MM.1S (cell line): Measurements from ENCODE around the gene CELF2.

ENCODE experiments used
- DNase-seq: peaks from one replicate; pipeline ENCODE4 v3.0.0-alpha.2; 2015
- H2AFZ ChIP-seq: fragments of 300-600 bp; sonication (generic); 2 replicates; pipeline ENCODE4 v1.6.0; 2016; ENCODE audit warnings: antibody characterized with exemption, low read length
- H3F3A ChIP-seq: fragments of 300-600 bp; sonication (generic); 2 replicates; pipeline ENCODE4 v1.6.1; 2016; ENCODE audit warnings: mild to moderate bottlenecking, antibody characterized with exemption, low read length, moderate library complexity, mixed read lengths; ENCODE audit not compliant: insufficient read depth
- H3K27ac ChIP-seq: fragments of 300-600 bp; sonication (generic); 2 replicates; pipeline ENCODE4 v1.5.1; 2016; ENCODE audit warnings: mild to moderate bottlenecking, low read length
- H3K27me3 ChIP-seq: fragments of 300-600 bp; sonication (generic); replicated peaks from 2 replicates; pipeline ENCODE4 v1.6.0; 2016; ENCODE audit warnings: low read length; ENCODE audit not compliant: insufficient read depth
- H3K36me3 ChIP-seq: fragments of 300-600 bp; sonication (generic); replicated peaks from 2 replicates; pipeline ENCODE4 v1.6.1; 2016; ENCODE audit warnings: mild to moderate bottlenecking, low read length, mixed read lengths; ENCODE audit not compliant: insufficient read depth
- H3K4me1 ChIP-seq: fragments of 300-600 bp; sonication (generic); 2 replicates; pipeline ENCODE4 v1.6.1; 2016; ENCODE audit warnings: low read length, mixed read lengths
- H3K4me2 ChIP-seq: fragments of 300-600 bp; sonication (generic); 2 replicates; pipeline ENCODE4 v1.6.0; 2016; ENCODE audit warnings: low read depth, low read length
- H3K4me3 ChIP-seq: fragments of 300-600 bp; sonication (generic); 2 replicates; pipeline ENCODE4 v1.5.1; 2016; ENCODE audit warnings: low read length, mixed read lengths
- H3K79me2 ChIP-seq: fragments of 300-600 bp; sonication (generic); 2 replicates; pipeline ENCODE4 v1.6.1; 2016; ENCODE audit warnings: mixed run types, low read length, mixed read lengths
- H3K9ac ChIP-seq: fragments of 300-600 bp; sonication (generic); 2 replicates; pipeline ENCODE4 v1.6.1; 2016; ENCODE audit warnings: low read length, mixed read lengths
- H3K9me2 ChIP-seq: fragments of 300-600 bp; sonication (generic); replicated peaks from 2 replicates; pipeline ENCODE4 v1.6.1; 2016; ENCODE audit warnings: mild to moderate bottlenecking, low read length, mixed read lengths; ENCODE audit not compliant: insufficient read depth
- H3K9me3 ChIP-seq: fragments of 300-600 bp; sonication (generic); replicated peaks from 2 replicates; pipeline ENCODE4 v1.6.1; 2016; ENCODE audit warnings: mild to moderate bottlenecking, low read length, mixed read lengths; ENCODE audit not compliant: insufficient read depth
- H4K20me1 ChIP-seq: fragments of 300-600 bp; sonication (generic); 2 replicates; pipeline ENCODE4 v1.6.1; 2016; ENCODE audit warnings: mild to moderate bottlenecking, low read length, moderate library complexity, mixed read lengths; ENCODE audit not compliant: insufficient read depth
- EZH2 ChIP-seq: fragments of 300-600 bp; sonication (generic); optimal IDR thresholded peaks from 2 replicates; pipeline ENCODE3; 2017; ENCODE audit warnings: low read depth, mild to moderate bottlenecking, antibody characterized with exemption, low read length, mixed read lengths
- EZH2phosphoT487 ChIP-seq: fragments of 300-600 bp; sonication (generic); IDR thresholded peaks from 2 replicates; pipeline ENCODE4 v1.6.1; 2018; ENCODE audit warnings: antibody characterized with exemption, low read length
- TF ChIP-seq, protein P1 (sequence below): fragments of 300-600 bp; sonication (generic); IDR thresholded peaks from 2 replicates; pipeline ENCODE4 v1.5.1; 2016; ENCODE audit warnings: antibody characterized with exemption, low read length, mixed read lengths

The CELF2 gene

DNA sequence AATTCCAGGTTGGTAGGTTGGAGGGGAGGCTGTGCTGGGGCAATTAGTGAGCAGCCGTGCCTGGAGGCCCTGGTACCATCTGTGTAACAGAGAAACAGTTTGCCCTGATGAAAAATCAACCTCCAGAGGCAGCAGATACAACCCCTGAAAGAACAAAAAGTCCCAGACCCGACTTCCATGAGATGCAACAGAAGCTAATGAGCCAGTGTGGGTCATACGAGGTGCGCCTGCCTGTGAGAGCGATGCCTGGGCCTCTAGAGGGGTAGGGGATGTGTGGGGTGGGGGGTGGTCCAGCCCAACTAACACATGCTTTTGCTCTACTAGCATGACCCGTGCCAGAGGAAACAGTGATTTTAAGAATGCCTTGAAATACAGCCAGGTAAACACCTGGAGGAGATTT is 39.3 kb downstream of the CELF2 start:
- no peak overlapping the region for H3K9ac ChIP-seq
- no peaks in the 10 kb centered on the region for H3K4me1 ChIP-seq
- H3K27me3 ChIP-seq, result no peaks in the 10 kb centered on the region
- TF ChIP-seq, protein P1, sequence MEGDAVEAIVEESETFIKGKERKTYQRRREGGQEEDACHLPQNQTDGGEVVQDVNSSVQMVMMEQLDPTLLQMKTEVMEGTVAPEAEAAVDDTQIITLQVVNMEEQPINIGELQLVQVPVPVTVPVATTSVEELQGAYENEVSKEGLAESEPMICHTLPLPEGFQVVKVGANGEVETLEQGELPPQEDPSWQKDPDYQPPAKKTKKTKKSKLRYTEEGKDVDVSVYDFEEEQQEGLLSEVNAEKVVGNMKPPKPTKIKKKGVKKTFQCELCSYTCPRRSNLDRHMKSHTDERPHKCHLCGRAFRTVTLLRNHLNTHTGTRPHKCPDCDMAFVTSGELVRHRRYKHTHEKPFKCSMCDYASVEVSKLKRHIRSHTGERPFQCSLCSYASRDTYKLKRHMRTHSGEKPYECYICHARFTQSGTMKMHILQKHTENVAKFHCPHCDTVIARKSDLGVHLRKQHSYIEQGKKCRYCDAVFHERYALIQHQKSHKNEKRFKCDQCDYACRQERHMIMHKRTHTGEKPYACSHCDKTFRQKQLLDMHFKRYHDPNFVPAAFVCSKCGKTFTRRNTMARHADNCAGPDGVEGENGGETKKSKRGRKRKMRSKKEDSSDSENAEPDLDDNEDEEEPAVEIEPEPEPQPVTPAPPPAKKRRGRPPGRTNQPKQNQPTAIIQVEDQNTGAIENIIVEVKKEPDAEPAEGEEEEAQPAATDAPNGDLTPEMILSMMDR, result no peak
- TF ChIP-seq EZH2phosphoT487 (no peak), EZH2 (no peak)
- H3K36me3 ChIP-seq, result no peaks in the 10 kb centered on the region
- no peak overlapping the region for H3K27ac ChIP-seq
- H3K4me3 ChIP-seq, result no peak overlapping the region
- no peaks in the 10 kb centered on the region for H4K20me1 ChIP-seq
- H3K79me2 ChIP-seq, result peaks cover 97% of the 10 kb centered on the region
- no peak overlapping the region for H3K4me2 ChIP-seq
- no peaks in the 10 kb centered on the region for H3F3A ChIP-seq
- DNase-seq, result no peak
- no peaks in the 10 kb centered on the region for H3K9me2 ChIP-seq
- H2AFZ ChIP-seq, result no peak overlapping the region
- no peaks in the 10 kb centered on the region for H3K9me3 ChIP-seq

DNA sequence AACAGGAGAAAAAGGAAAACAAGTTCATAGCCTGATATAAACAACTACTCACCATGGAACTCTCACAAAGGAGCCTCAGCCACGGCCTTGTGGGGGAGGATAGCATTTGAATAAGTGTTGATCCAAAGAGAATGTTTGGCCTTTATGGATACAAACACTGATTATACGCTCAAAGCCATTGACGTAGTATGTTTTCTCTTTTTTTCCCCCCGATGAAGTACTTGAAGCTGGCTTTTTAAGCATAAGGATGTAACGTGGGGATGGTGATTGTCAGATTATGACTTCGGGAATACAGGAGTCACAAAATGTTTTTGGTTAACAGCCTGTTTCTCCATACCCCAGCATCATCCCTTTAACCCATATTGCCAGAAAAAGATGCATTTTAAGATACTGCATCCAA is 39.8 kb downstream of the CELF2 start:
- Histone ChIP-seq H3K4me3 (no peak overlapping the region), H3K9me3 (no peaks in the 10 kb centered on the region), H3F3A (no peaks in the 10 kb centered on the region), H3K79me2 (peaks cover 97% of the 10 kb centered on the region), H3K27ac (no peak overlapping the region), H3K27me3 (no peaks in the 10 kb centered on the region), H3K9ac (no peak overlapping the region), H2AFZ (no peak overlapping the region), H3K4me2 (no peak overlapping the region), H3K4me1 (no peaks in the 10 kb centered on the region), H4K20me1 (no peaks in the 10 kb centered on the region), H3K36me3 (no peaks in the 10 kb centered on the region), H3K9me2 (no peaks in the 10 kb centered on the region)
- no peak for DNase-seq
- no peak for TF ChIP-seq EZH2phosphoT487
- TF ChIP-seq EZH2, result no peak
- TF ChIP-seq, protein P1, result no peak

DNA sequence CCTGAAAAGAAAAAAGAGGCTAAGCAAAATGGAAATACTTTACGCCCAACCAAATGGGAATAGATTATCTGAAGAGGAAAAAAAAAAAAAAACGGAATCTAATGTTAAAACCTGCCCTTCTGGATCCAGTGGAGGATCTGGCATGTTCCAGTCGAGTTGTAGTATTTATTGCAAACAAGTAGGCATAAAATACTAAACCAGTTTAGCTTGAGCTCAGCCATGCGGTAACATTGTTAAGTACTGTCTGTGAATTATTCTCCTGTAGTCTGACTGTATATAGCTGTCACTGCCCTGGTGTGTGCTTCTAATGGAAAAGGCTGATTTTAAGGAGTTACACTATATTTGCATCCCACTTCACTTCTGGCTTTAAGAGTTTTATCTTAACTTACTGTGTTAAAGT is 40.3 kb downstream of the CELF2 start:
- peaks cover 97% of the 10 kb centered on the region for H3K79me2 ChIP-seq
- TF ChIP-seq, protein P1, result no peak
- no peak for TF ChIP-seq EZH2
- TF ChIP-seq EZH2phosphoT487, result no peak
- H3K36me3 ChIP-seq, result no peaks in the 10 kb centered on the region
- no peaks in the 10 kb centered on the region for H3K9me3 ChIP-seq
- H3K27ac ChIP-seq, result no peak overlapping the region
- no peak for DNase-seq
- H3F3A ChIP-seq, result no peaks in the 10 kb centered on the region
- no peak overlapping the region for H3K9ac ChIP-seq
- no peaks in the 10 kb centered on the region for H4K20me1 ChIP-seq
- H3K27me3 ChIP-seq, result no peaks in the 10 kb centered on the region
- H3K4me1 ChIP-seq, result no peaks in the 10 kb centered on the region
- no peaks in the 10 kb centered on the region for H3K9me2 ChIP-seq
- H2AFZ ChIP-seq, result no peak overlapping the region
- H3K4me3 ChIP-seq, result no peak overlapping the region
- H3K4me2 ChIP-seq, result no peak overlapping the region

DNA sequence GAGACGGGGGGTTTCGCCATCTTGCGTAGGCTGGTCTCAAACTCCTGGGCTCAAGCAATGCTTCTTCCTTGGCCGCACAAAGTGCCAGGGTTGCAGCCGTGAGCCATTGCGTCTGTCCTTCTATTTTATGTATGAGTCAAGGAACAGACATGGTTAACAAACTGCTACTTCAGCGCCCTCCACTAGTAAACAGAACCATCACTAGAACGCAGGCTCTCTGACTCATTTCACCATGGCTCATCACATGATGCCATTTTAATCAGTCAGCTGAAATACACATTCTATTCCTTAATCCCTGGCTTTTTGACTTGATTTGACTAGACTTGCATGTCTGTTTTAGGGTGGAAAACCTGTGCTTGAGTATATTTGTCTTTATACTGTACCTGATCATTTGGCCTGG is 41.3 kb downstream of the CELF2 start:
- no peak for DNase-seq
- Histone ChIP-seq H3K79me2 (peaks cover 99% of the 10 kb centered on the region), H3K4me3 (no peak overlapping the region), H4K20me1 (no peaks in the 10 kb centered on the region), H3K36me3 (no peaks in the 10 kb centered on the region), H3K27me3 (no peaks in the 10 kb centered on the region), H3F3A (no peaks in the 10 kb centered on the region), H3K4me2 (no peak overlapping the region), H3K9me3 (no peaks in the 10 kb centered on the region), H3K9ac (no peak overlapping the region), H2AFZ (no peak overlapping the region), H3K4me1 (no peaks in the 10 kb centered on the region), H3K9me2 (no peaks in the 10 kb centered on the region), H3K27ac (no peak overlapping the region)
- TF ChIP-seq, protein P1, result no peak
- TF ChIP-seq EZH2 (no peak), EZH2phosphoT487 (no peak)
